Thoracic aorta (tissue), 2 donors: Measurements from ENCODE around the gene DLL3. TPM values are rescaled to one million over a fixed set of nuclear protein-coding genes. Genes with fewer than 3 reads are reported as not detected.

ENCODE experiments used
- ATAC-seq: fragments of 150-250 bp; one replicate; pipeline ENCODE4 v1.8.0; 2017; ENCODE audit warnings: low read depth; ENCODE audit not compliant: insufficient number of reproducible peaks, low FRiP score
- DNase-seq: peaks from one replicate; pipeline ENCODE4 v3.0.0-alpha.2; 2020; ENCODE audit warnings: low spot score
- H3K27ac ChIP-seq, 2 donors: fragments of 200-600 bp; sonication (generic); 1 replicate in 1 of 2; 2 replicates in 1 of 2; pipeline ENCODE4 v1.5.1; 2016; ENCODE audit warnings: mild to moderate bottlenecking in 2 of 2, moderate library complexity in 2 of 2
- H3K27me3 ChIP-seq: fragments of 200-600 bp; sonication (generic); replicated peaks from 2 replicates; pipeline ENCODE4 v1.6.0; 2016; ENCODE audit warnings: mild to moderate bottlenecking; ENCODE audit not compliant: insufficient read depth
- H3K36me3 ChIP-seq: fragments of 200-600 bp; sonication (generic); one replicate; pipeline ENCODE4 v1.5.1; 2016
- H3K4me1 ChIP-seq, 2 donors: fragments of 200-600 bp; sonication (generic); 1 replicate in 1 of 2; 2 replicates in 1 of 2; pipeline versions ENCODE4 v1.5.1 to v1.6.0; 2016; ENCODE audit warnings: low read depth in 2 of 2, mild to moderate bottlenecking in 1 of 2; ENCODE audit not compliant: control insufficient read depth in 1 of 2
- H3K4me3 ChIP-seq: fragments of 200-600 bp; sonication (generic); 2 replicates; pipeline ENCODE4 v1.5.1; 2016; ENCODE audit warnings: mild to moderate bottlenecking
- H3K9me3 ChIP-seq: fragments of 200-600 bp; sonication (generic); 2 replicates; pipeline ENCODE4 v1.5.1; 2016
- total RNA-seq, 2 donors: library from RNA; depleted of rRNA; stranded (reverse); fragments of >200 nt; gene quantifications; one replicate each; pipeline versions ENCODE4 v1.1.0 to v1.2.3, GENCODE V29; 2016
- TF ChIP-seq, protein P1 (sequence below): fragments of 200-600 bp; sonication (generic); IDR thresholded peaks from one replicate; pipeline ENCODE4 v1.5.1; 2019; ENCODE audit warnings: antibody characterized with exemption

DLL3 gene
- total RNA-seq, 2 donors from 2014 or later: not detected

DNA sequence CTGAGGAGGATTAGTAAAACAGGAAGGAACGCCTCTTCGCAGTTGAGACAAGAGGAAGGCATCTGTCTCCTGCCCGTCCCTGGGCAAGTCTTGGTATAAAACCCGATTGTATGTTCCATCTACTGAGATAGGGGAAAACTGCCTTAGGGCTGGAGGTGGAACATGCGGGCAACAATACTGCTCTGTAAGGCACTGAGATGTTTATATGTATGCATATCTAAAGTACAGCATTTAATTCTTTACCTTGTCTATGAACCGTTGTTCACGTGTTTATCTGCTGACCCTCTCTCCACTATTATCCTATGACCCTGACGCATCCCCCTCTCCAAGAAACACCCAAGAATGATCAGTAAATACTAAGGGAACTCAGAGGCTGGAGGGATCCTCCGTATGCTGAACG lies 18.8 kb upstream of the DLL3 start:
- peak overlapping the region; percentile 36 to 57 for H3K27ac ChIP-seq
- no peak for ATAC-seq
- TF ChIP-seq, protein P1, sequence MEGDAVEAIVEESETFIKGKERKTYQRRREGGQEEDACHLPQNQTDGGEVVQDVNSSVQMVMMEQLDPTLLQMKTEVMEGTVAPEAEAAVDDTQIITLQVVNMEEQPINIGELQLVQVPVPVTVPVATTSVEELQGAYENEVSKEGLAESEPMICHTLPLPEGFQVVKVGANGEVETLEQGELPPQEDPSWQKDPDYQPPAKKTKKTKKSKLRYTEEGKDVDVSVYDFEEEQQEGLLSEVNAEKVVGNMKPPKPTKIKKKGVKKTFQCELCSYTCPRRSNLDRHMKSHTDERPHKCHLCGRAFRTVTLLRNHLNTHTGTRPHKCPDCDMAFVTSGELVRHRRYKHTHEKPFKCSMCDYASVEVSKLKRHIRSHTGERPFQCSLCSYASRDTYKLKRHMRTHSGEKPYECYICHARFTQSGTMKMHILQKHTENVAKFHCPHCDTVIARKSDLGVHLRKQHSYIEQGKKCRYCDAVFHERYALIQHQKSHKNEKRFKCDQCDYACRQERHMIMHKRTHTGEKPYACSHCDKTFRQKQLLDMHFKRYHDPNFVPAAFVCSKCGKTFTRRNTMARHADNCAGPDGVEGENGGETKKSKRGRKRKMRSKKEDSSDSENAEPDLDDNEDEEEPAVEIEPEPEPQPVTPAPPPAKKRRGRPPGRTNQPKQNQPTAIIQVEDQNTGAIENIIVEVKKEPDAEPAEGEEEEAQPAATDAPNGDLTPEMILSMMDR: no peak

DNA sequence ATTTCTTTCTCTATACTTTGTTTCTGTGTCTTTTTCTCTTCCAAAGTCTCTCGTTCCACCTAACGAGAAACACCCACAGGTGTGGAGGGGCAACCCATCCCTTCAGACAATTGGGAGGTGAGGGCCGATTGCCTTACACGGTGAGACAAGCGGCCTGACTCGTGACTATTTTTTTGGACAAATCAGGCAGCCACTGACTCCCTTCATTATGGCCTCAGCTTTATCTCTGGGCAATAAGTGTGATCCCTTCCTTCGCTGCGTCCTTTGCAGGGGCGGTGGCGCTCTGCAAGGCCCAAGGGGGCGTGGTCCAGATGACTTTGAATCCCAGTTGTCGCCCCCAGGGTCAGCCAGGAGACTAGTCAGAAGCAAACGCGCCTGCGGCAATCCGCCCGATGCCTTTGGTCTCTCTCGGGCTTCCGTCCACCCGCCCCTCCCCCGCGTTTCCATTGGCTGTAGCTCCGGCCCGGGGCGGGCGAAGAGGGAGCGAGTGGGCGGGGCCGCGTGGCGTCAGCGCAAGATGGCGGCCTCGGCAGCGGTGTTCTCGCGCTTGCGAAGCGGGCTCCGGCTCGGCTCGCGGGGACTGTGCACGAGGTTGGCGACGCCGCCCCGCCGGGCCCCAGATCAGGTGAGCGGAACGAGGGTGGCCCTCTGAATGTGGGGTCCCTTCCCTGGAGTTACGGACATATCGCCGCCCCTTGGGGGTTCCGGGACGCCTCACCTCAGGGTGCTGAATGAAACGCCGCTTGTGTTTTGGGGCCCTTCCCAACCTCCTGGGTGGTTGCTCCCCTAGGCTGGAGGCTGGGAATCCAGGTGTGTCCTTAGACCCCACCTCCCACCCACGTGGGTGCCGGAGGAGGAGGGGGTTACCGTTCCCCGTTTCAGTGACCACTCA lies 18.2 kb upstream of the DLL3 start, which contains the start of gene TIMM50:
Gene TIMM50, plus strand, starts transcription at position 502 of the 892 bp plus-strand sequence. Its CDS starts 16 bp downstream, at position 518.
- H3K9me3 ChIP-seq: no peaks in the 10 kb centered on the region
- peaks cover 11 to 21% of the 10 kb centered on the region in 2 donors for H3K4me1 ChIP-seq
- DNase-seq (peak; percentile 93), ATAC-seq (peak; percentile 62)
- H3K27me3 ChIP-seq: no peaks in the 10 kb centered on the region
- peak within 1 kb of the TSS; percentile 87 for H3K4me3 ChIP-seq
- peaks cover 9% of the 10 kb centered on the region for H3K36me3 ChIP-seq
- peak within 1 kb of the TSS; percentile 57 to 72 for H3K27ac ChIP-seq
- TF ChIP-seq, protein P1: no peak

More for the DNA sequence above, 18.8 kb upstream of the DLL3 start:
- Histone ChIP-seq H3K4me1 (peaks cover 11 to 21% of the 10 kb centered on the region in 2 donors), H3K36me3 (peaks cover 9% of the 10 kb centered on the region), H3K9me3 (no peaks in the 10 kb centered on the region), H3K27me3 (no peaks in the 10 kb centered on the region), H3K4me3 (peak overlapping the region; percentile 87)
- no peak for DNase-seq

DNA sequence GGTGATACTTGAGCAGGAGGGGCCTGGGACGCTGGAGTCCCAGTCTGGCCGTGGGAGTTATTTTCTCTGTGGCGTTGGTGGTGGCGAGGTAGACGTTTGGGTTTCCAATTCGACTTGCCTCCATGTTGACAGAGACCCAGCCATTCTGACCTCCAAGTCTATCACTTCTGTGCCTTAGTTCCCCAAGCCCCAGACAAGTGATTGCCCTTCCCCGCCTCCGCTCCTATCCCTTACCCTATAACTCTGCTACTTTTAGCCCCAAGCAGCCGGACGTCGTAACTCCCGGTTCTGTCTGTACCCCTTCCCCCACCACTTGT lies 17.6 kb upstream of the DLL3 start:
- H3K27ac ChIP-seq: peak overlapping the region; percentile 57 to 72
- TF ChIP-seq, protein P1: no peak
- H3K36me3 ChIP-seq: peaks cover 9% of the 10 kb centered on the region
- no peaks in the 10 kb centered on the region for H3K27me3 ChIP-seq
- no peak for DNase-seq
- no peak for ATAC-seq
- peaks cover 11 to 21% of the 10 kb centered on the region in 2 donors for H3K4me1 ChIP-seq
- H3K4me3 ChIP-seq: peak overlapping the region; percentile 87
- no peaks in the 10 kb centered on the region for H3K9me3 ChIP-seq

DNA sequence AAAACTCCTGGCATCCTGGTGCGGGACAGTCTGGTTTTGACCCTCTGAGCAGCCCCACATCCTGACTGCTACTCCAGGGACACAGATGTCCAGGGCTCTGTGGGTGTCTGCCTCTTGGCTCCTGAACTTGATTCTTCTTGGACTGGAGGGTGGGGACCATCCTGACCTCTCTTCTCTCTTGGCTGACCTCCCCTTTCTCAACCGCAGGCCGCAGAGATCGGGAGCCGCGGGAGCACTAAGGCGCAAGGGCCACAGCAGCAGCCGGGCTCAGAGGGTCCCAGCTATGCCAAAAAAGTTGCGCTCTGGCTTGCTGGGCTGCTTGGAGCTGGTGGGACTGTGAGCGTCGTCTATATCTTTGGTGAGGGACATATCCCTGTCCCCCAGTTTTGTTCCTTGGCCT lies 17.1 kb upstream of the DLL3 start:
- H3K27ac ChIP-seq: no peak overlapping the region
- no peaks in the 10 kb centered on the region for H3K27me3 ChIP-seq
- ATAC-seq: no peak
- TF ChIP-seq, protein P1: no peak
- H3K36me3 ChIP-seq: peaks cover 8% of the 10 kb centered on the region
- H3K9me3 ChIP-seq: no peaks in the 10 kb centered on the region
- H3K4me3 ChIP-seq: peak overlapping the region; percentile 87
- DNase-seq: no peak
- peaks cover 11 to 21% of the 10 kb centered on the region in 2 donors for H3K4me1 ChIP-seq

DNA sequence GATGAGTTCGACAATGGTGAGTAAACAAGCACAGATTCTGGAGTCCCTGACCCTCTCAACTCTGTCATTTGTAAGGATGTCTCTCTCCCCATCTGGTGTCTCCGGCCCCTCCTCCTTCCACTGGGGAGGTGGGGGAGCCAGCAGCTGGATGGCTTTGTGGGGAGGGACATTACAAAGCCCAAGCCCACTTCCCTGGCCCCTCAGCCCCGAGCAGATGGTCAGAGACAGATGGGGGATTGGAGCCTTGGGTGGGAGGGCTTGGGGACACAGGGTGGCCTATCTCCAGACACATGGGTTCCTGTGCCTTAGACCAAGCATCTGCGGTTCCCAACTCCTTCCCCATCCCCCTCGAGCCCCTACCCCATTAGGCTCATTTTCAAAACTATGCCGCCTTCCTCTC lies 15.6 kb upstream of the DLL3 start:
- peaks cover 11 to 21% of the 10 kb centered on the region in 2 donors for H3K4me1 ChIP-seq
- TF ChIP-seq, protein P1: no peak
- H3K9me3 ChIP-seq: no peaks in the 10 kb centered on the region
- DNase-seq: no peak
- no peak overlapping the region for H3K27ac ChIP-seq
- H3K4me3 ChIP-seq: no peak overlapping the region
- no peaks in the 10 kb centered on the region for H3K27me3 ChIP-seq
- peaks cover 13% of the 10 kb centered on the region for H3K36me3 ChIP-seq
- ATAC-seq: no peak
